HFF-Myc (cell line): ENCODE measurements around the gene PGLYRP3.

Experiments used
- DNase-seq: peaks from one replicate; pipeline ENCODE4 v3.0.0-alpha.2; 2011; ENCODE audit warnings: low read depth; ENCODE audit errors: extremely low read depth
- H3K4me3 ChIP-seq: replicated peaks from 2 replicates; pipeline ENCODE4 v1.5.1; 2011; ENCODE audit warnings: low read depth, mild to moderate bottlenecking, control low read depth, low read length
- CTCF ChIP-seq: IDR thresholded peaks from 2 replicates; pipeline ENCODE4 v1.5.1; 2012; ENCODE audit warnings: mild to moderate bottlenecking, low read depth, low read length, control low read depth; ENCODE audit errors: missing control alignments

Gene PGLYRP3

GRCh38 chr1:153253693-153254092, 59.1 kb downstream of the PGLYRP3 start:
- TF ChIP-seq CTCF, result no peak
- H3K4me3 ChIP-seq, result no peak overlapping the region
- no peak for DNase-seq

DNA sequence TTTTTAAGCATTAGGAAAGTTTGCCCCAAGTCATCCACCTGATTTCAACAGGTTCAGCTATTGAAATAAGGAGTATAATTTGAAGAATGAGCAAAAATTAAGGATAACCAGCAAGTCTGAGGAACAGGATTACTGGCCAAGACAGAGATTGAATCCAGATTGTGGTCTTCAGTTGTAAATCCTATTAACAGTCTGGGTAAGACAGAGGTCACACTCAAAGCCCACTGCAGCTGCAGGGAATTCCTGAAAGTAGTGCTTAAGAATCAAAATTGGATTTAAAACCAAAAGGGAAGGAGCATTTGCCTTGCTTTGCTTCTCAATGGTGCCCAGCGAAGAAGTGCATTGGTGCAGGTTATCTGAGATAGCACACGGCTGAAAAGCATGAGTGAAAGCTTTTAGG, 59.7 kb downstream of the PGLYRP3 start:
- no peak overlapping the region for H3K4me3 ChIP-seq
- DNase-seq, result no peak

GRCh38 chr1:153251988-153252387, 60.8 kb downstream of the PGLYRP3 start:
- no peak for TF ChIP-seq CTCF
- H3K4me3 ChIP-seq, result no peak overlapping the region
- DNase-seq, result no peak

More for the DNA sequence above, 59.7 kb downstream of the PGLYRP3 start:
- TF ChIP-seq CTCF, result no peak

DNA sequence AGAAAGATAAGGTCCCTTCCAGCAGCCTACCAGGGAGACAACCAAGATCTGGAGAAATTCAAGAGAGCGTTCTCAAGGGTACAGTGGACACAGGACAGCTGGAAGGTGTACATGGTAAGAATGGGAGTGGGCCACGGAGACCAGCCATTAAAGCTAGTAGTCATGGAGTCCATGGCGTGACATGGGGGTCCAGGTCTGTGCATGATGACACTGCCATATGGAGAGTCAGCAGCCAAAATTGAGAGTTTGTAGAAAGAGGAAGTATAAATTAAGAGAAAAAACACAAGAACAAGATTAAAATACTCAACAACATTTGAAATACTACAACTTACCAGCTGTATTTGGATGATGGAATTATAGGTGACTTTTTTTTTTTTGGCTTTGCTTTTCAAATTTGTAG, 61.2 kb downstream of the PGLYRP3 start:
- TF ChIP-seq CTCF, result no peak
- H3K4me3 ChIP-seq, result no peak overlapping the region
- no peak for DNase-seq

GRCh38 chr1:153251087-153251486, 61.7 kb downstream of the PGLYRP3 start:
- H3K4me3 ChIP-seq, result no peak overlapping the region
- DNase-seq, result no peak
- TF ChIP-seq CTCF, result no peak

DNA sequence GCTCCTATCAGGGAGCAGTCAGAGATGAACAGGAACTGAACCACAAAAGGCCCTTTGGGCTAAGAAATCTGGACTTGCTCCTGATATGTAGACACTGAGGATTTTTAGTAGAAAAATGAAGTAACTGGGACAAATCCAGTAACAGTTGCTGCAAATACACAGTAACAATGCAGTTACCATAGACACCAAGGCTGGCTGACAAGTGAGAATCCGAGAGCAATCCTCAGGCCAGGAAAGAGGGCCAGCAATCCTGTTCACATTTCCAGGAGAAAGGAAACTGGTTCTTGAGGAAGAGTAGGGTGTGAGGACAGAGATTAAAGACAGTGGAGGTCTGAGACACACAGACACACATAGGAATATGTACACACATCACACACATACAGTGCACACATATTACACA, 62.6 kb downstream of the PGLYRP3 start:
- TF ChIP-seq CTCF, result no peak
- H3K4me3 ChIP-seq, result no peak overlapping the region
- DNase-seq, result no peak

GRCh38 chr1:153248176-153248879, 64.4 kb downstream of the PGLYRP3 start:
- DNase-seq, result no peak
- no peak overlapping the region for H3K4me3 ChIP-seq
- no peak for TF ChIP-seq CTCF
